ENCODE data around the gene CASTOR1.
A peak's percentile ranks its signal among the peaks of the same experiment; 100 is the strongest.

- TF ChIP-seq CTCF (IDR thresholded peaks at IDR 0.05; ENCODE audit: low read depth, low read length) (peak; percentile 34; the same call in 1 of the 2 replicates), EZH2phosphoT487 (IDR thresholded peaks at IDR 0.05; ENCODE audit: low read depth) (no peak)
These were observed 43.1 kb downstream of the CASTOR1 start, which contains the start of gene LIF for GRCh38 chr22:30245985-30246813.
